ENCODE data around the gene PLEKHA5.
"Not testable (repeated sequence)": the region's sequence is repeated elsewhere in the genome, so short reads cannot be mapped to it uniquely, and the experiment has no call there.

The PLEKHA5 gene, protein sequence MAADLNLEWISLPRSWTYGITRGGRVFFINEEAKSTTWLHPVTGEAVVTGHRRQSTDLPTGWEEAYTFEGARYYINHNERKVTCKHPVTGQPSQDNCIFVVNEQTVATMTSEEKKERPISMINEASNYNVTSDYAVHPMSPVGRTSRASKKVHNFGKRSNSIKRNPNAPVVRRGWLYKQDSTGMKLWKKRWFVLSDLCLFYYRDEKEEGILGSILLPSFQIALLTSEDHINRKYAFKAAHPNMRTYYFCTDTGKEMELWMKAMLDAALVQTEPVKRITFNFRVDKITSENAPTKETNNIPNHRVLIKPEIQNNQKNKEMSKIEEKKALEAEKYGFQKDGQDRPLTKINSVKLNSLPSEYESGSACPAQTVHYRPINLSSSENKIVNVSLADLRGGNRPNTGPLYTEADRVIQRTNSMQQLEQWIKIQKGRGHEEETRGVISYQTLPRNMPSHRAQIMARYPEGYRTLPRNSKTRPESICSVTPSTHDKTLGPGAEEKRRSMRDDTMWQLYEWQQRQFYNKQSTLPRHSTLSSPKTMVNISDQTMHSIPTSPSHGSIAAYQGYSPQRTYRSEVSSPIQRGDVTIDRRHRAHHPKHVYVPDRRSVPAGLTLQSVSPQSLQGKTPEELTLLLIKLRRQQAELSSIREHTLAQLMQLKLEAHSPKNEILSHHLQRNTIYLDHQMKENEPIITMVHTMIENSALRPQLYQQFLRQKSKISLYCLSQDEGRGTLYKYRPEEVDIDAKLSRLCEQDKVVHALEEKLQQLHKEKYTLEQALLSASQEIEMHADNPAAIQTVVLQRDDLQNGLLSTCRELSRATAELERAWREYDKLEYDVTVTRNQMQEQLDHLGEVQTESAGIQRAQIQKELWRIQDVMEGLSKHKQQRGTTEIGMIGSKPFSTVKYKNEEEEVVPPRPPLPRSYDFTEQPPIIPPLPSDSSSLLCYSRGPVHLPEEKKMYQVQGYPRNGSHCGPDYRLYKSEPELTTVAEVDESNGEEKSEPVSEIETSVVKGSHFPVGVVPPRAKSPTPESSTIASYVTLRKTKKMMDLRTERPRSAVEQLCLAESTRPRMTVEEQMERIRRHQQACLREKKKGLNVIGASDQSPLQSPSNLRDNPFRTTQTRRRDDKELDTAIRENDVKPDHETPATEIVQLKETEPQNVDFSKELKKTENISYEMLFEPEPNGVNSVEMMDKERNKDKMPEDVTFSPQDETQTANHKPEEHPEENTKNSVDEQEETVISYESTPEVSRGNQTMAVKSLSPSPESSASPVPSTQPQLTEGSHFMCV

DNA sequence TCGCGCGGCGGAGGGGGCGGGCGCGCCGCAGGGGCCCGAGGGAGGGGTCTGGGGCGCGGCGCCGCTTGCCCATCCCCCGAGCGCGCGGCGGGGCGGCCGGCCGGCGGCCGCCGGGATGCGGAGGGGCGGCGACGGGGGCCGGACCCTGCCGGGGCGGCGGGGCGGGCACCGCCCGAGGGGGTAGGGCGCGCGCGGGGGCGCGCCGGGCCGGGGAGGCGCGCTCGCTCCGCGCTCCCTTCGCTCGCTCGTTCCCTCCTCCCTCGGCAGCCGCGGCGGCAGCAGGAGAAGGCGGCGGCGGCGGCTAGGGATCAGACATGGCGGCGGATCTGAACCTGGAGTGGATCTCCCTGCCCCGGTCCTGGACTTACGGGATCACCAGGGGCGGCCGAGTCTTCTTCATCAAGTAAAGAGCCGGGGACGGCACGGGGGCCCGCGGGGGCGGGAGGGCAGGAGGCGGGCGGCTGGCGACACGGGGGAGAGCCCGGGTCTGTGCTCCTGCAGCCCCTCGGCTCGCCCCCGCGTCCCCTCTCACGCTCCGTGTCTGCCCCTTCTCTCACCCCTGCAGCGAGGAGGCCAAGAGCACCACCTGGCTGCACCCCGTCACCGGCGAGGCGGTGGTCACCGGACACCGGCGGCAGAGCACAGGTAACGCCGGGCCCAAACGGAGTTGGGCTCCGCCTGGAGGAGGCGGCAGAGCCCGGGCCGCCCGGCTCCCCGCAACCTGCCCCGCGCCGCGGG lies at the start of gene PLEKHA5:
PLEKHA5 (plus strand) TSS at position 248 of the 738 bp plus-strand sequence; CDS start at position 315, 67 bp downstream.
- no peak for DNase-seq (ENCODE audit: low spot score)

DNA sequence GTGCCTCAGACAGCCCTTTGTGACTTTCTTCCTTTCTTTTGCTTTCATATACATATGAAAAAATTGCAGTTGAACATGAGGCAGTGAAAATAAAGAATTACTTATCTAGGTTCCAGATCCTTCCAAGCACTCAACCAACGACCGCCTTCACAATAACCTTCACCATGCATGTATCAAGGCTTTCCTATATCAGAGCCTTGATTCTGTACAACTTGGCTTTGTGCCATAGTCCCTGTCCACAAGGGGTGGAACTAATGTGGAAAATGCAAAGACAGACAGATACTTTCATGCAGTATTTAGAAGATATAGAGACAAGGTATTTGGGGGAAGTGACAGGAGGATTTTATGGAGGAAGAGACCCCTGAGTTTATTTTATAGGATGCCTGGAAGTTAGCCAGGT lies 48.6 kb upstream of the PLEKHA5 start:
- no peak for DNase-seq (ENCODE audit: low spot score)

DNA sequence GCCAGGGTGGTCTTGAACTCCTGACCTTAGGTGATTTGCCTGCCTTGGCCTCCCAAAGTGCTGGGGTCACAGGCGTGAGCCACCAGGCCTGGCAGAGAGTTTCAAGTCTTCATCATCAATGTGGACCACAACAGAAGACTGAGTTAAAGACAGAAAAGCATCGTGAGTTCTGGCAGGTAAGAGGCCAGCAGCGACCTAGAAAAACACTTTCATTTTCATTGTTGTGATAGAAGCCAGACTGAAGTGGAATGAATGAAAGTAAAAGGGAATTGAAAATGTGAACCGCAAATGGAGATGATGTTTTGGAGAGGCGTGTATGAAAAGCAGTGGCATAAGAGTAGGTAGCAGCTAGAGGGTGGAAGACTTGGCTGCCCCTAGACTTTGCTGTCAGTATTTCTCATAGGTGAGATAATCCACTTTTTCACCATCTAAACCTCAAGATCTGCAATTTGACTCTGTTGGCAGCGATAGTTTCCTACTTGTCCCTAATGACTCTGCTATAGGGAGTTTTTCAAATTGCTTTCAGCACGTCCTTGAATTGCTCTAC lies 47.1 kb upstream of the PLEKHA5 start:
- no peak for DNase-seq (ENCODE audit: low spot score)

DNA sequence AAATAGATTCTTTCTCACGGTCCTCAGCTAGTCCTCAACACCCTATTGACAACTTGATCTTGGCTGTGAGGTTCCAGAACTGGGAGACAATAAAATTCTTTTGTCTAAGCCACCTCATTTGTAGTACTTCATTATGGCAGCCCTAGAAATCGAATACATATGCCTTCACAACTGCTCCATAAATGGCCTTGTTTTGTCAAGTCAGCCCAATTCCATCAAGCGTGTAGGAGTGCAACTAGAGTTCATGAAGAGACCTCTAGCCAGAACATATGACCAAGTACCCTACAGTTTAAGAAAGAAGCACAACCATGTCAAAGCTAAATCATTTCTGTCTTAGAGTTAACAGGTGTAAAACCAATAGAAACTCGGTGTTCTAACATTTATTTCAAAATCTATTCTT lies 45.0 kb upstream of the PLEKHA5 start:
- DNase-seq (ENCODE audit: low spot score): no peak

DNA sequence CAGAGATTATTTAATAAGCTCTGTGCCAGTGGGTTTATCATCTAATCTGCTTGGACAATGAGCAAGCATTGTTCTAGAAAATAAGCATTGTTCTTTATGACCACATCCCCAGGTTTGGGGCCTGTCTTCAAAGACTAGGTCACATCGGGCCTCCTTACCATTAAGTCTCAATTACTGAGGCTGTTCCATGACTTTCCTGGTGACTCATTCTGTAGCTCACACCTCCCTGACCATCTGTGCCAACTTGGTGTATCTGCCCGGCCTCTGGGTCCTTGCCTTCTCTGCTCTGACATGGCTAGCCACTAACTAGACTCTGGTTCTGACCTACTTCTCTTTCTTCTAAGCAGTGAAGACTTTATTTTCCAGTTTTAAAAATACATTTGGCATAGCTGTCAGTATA lies 44.4 kb upstream of the PLEKHA5 start:
- no peak for DNase-seq (ENCODE audit: low spot score)

DNA sequence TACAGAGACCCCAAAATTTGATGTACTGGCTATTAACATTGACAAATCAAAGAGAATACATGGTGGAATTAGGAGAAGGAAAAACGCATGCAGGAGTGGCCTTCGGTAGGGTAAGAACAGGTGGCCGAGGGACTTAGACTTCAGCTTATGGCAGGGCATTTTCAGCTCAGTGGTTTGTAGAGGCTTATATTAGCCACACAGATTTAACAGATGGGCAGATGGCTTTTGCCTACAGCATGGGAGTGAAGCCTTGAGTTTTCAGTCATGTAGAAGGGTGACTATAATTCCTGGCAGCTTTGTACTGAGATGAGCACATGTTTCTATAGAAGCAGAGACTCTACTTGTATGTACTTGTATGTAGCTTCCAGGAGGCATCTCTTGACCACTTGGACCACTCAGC lies 40.9 kb upstream of the PLEKHA5 start:
- no peak for DNase-seq (ENCODE audit: low spot score)

DNA sequence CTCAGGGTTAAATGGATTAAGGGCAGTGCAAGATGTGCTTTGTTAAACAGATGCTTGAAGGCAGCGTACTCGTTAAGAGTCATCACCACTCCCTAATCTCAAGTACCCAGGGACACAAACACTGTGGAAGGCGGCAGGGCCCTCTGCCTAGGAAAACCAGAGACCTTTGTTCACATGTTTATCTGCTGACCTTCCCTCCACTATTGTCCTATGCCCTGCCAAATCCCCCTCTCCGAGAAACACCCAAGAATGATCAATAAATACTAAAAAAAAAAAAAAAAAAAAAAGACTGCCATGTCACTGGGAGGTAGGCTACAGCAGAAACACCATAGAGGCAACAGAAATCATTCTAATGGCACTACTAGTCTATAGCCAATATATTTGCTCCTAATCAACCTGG lies 37.1 kb upstream of the PLEKHA5 start:
- not testable (repeated sequence) for DNase-seq (ENCODE audit: low spot score)

DNA sequence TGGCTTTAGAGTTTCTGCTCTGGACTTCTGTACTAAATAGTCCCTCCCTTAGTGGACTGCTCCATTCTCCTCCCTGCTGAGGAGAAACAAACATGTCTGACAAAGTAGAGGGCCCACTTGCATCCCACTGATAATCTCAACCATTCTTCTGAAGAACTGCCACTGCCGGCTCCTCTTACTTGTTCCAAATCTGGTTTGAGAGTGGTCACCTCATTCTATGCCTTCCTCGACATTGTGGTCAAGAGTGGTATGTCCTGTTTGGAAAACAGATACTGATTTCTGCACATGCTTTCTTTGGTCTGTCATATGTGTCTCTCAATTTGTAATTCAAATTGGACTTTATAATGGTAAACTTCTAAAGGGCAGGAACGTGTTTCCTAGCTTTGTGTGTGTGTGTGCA lies 36.3 kb upstream of the PLEKHA5 start:
- no peak for DNase-seq (ENCODE audit: low spot score)

DNA sequence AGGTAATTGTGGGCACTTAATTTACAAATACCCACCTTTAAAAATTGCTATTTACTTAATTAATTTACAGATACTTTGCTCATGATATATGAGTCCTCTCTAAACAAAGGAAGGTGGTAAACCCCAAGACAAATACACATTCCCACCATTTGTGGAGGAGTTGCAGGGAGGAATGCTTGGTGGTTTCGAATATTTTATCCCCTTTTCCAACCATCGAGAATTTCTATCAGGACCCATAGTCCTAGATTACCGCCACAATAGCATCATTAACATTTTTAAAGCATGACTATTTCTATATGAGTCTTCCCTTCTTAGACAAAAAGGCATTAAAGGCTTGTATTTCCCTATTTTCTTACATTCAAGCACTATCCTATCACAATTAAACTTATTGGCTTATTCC lies 34.2 kb upstream of the PLEKHA5 start:
- DNase-seq (ENCODE audit: low spot score): no peak

DNA sequence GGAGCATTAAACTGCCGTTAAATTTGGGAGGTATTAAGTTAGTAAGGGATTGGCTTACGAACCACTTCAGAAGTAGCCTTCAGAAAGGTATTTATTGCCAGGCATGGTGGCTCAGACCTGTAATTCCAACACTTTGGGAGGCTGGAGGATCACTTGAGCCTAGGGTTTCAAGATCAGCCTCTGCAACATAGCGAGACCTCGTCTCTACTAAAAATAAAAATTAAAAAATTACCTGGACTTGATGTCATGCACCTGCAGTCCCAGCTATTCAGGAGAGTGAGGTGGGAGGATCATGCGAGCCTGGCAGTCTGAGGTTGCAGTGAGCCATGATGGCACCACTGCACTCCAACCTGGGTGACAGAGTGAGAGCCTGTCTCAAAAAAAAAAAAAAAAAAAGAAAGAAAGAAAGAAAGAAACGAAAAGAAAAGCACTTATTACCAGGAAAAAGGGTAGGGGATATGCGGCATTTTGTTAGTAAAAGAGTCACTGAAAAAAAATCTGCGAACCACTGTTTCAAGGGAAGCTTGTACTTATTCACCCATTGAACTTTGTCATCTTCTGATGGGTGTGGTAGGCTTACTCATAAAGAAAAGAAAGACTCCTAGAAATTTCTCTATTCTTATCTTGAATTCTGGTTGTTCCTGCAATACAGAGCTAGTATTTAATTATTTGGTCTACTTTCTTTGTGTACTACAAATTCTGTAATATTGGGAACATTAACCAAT lies 33.6 kb upstream of the PLEKHA5 start:
- DNase-seq (ENCODE audit: low spot score): no peak

DNA sequence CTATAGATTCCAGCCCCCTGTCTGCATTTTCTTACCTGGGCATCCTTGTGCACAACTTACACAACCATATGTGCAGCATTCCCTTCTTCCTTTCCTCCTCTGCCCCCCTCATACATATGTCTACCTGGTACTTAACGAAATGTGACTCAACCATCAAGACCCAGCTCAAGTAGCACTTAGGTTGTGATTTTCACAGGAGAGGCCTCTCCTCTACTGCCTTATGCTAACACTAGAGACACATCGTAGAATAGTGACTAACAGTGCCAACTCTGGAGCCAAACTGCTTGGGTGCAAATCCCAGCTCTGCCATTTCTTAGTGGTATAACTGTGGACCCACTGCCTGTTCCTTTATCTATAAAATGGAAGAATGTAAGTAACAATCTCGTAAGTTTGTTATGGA lies 24.1 kb upstream of the PLEKHA5 start:
- no peak for DNase-seq (ENCODE audit: low spot score)

DNA sequence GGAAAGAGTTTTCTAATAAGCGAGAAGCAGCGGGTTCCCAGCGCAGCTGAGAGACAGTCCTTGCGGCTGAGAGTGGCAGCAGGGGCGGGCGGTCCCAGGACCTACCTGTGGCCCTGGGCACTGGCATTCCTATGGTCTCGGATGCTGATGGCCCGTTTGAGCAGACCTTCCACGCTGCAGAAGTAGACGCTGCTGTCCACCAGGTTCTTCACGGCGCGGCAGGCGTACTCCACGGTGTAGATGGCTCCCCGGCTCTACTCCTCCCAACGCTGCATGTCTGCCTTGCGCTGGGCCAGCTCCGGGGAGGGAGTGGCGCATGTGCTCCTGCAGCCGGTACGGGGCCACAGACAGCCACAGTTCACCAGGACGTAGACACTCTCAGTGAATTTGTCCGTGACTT lies 21.8 kb upstream of the PLEKHA5 start:
- no peak for DNase-seq (ENCODE audit: low spot score)

DNA sequence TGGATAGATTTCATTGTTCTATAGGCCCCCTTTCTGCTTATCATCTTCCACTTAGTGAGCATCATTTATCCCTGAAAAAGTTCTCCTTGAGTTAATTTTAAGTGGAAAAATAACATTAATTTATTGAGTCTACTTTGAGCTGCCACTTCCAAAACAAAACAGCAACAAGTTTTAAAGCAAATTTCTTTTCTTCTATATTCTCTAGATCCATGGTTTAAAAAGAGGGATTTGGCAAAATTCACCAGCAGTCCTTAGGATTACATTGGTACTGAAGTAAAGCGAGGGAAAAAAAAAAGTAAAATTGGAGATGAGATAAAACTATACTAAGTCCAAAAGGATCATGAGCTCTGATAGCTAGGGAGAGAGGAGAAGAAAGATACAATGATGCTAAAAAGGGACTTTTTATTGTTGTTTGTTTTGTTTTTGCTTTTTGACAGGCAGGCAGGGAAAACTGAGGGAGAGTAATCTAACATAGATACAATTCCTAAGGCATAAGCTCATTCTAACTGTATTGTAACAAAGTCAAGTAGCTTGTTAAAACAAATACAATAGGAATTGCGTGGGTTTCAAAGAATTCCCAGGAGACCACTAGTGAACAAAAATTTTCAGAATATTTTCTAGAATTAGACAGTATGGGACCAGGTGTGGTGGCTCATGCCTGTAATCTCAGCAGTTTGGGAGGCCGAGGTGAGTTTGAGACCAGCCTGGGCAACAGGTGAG lies 19.2 kb upstream of the PLEKHA5 start:
- no peak for DNase-seq (ENCODE audit: low spot score)

DNA sequence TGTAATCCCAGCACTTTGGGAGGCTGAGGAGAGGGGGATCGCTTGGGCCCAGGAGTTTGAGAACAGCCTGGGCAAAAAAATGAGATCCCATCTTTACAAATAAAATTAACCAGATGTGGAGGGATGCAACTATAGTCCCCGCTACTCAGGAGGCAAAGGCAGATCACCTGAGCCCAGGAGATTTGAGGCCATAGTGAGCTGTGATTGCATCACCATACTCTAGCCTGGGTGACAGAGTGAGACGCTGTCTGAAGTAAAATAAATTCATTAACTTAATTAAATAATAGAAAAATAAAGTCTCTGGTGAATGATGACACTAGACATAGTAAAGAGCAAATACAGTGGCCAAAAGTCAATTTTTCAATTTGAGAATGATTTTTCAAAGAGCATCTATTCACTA lies 16.1 kb upstream of the PLEKHA5 start:
- DNase-seq (ENCODE audit: low spot score): no peak

DNA sequence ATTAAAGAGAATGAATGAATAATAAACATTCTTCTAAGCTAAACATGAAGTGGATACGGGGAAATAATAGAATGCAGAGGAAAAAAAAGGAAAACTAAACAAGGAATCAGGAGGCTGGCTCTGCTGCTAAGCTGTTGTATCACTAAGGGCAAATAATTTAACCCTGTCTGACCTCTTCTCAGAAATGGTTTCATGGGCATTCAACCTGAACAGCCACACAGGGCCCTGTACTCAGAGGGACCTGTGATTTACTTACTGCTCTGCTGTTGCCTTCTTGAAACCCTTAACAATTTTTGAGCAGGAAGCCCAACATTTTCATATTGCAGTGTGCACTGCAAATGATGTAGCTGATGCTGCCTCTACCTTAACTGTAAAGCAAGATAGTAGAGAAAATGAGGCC lies 14.2 kb upstream of the PLEKHA5 start:
- DNase-seq (ENCODE audit: low spot score): no peak

DNA sequence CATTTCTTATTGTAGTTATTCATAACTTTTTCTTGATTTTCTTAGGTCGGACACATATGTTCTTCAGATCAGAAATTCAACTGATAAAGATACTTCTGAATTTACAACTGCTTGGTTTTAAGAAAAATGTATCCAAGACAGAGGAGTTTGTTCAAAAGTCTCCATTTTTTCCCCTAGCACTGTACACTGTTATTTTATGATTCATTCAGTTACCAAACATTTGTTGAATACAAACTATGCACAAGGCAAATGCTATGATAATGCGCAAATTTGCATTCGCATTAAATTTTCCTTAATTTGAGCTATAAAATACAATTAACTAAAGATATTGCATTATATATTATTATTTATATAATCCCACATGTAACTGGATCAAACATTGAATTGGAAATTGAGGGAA lies 10.1 kb upstream of the PLEKHA5 start:
- no peak for DNase-seq (ENCODE audit: low spot score)

DNA sequence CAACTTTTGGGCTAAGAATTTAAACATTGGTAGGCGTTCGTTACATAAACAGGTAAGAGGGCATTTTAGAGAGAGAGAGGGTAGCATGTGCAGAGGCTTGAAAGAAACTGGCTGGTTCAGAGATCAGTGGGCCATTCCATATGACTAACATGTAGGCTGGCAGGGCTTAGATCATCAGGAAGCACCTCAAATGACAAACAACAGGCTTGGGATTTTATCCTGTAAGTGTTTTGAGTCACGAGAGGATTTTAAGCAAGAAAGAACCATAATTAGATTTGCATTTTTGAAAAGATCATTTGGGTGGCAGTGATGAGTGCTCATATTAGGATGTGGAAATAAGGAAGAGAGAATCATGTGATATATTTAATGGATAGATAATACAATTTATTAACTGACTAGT lies 8.7 kb upstream of the PLEKHA5 start:
- DNase-seq (ENCODE audit: low spot score): no peak

DNA sequence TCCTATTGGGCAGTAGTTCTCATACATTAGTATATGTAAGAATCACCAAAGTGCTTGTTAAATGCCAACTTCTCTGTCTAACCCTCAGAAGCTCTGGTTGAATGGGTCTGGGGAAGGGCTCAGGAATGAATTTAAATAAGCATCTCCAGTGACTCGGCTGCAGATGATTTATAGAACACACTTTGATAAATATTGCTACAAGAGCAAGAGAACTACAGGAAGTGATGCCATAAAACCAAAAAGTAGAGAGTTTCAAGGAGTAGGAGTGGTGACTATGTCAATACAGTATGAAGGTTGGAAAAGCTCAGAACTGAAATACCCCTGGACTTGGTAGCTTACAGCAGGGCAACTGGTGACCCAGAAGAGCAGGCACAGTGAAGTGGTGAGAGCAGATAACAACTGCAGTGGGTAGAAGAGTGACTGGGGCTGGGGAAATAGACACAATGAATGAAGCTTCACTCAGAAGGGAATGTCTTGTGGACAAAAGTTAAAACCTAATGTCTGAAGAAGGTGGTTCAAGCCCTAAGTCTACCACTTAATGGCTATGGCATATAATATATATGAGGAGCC lies 8.0 kb upstream of the PLEKHA5 start:
- no peak for DNase-seq (ENCODE audit: low spot score)

DNA sequence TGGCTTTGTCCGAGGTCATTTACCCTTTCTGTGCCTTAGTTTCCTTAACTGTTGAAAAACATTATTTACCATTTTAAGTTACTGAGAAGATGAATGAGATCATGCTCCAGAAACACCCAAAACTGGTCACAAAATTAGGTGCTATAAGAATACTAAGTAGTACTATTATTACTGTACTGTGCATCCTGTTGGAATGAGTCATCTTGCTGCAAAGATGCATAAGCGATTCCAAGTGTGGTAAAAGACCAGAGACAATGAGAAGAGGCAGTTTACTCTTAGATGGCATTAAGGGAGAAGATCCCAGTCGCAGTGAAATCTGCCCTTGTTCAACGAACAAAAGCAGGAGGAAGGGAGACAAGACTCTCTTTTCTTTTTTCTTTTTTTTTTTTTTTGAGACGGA lies 4.2 kb upstream of the PLEKHA5 start:
- no peak for DNase-seq (ENCODE audit: low spot score)

DNA sequence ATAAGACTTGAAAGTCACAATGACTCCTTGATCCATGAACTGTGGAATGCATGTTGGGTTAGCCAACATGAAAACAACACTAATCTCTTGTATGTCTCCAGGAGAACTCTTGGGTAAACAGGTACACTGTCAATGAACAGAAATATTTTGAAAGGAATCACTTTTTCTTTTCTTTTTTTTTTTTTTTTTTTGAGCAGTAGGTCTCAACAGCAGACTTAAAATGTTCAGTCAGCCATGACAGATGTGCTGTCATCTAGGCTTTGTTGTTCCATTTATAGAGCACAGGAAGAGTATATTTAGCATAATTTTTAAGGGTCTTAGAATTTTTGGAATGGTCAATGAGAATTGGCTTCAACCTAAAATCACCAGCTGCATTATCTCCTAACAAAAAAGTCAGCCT lies 2.3 kb upstream of the PLEKHA5 start:
- DNase-seq (ENCODE audit: low spot score): no peak
